HEK293 (cell line): ENCODE results near the gene DLGAP4.

Experiments used
- MYNN ChIP-seq: fragments of 450-650 bp; formaldehyde crosslinking; IDR thresholded peaks from 2 replicates; pipeline ENCODE4 v1.5.1; 2016; ENCODE audit warnings: missing biosample characterization, missing genetic modification characterization, borderline replicate concordance
- OVOL3 ChIP-seq: fragments of 450-650 bp; formaldehyde crosslinking; IDR thresholded peaks from 2 replicates; pipeline ENCODE4 v1.5.1; 2016; ENCODE audit warnings: missing biosample characterization, missing genetic modification characterization
- TRIM28 ChIP-seq: IDR thresholded peaks from 2 replicates; pipeline ENCODE4 v1.6.1; 2011; ENCODE audit warnings: low read length, control low read depth, borderline replicate concordance
- YY2 ChIP-seq: fragments of 450-650 bp; formaldehyde crosslinking; IDR thresholded peaks from 2 replicates; pipeline ENCODE4 v1.5.1; 2016; ENCODE audit warnings: missing biosample characterization, missing genetic modification characterization
- ZBTB1 ChIP-seq: fragments of 450-650 bp; formaldehyde crosslinking; IDR thresholded peaks from 2 replicates; pipeline ENCODE4 v1.5.1; 2016; ENCODE audit warnings: missing biosample characterization, missing genetic modification characterization
- ZBTB7A ChIP-seq: fragments of 450-650 bp; formaldehyde crosslinking; IDR thresholded peaks from 2 replicates; pipeline ENCODE4 v1.5.1; 2016; ENCODE audit warnings: low read depth, missing biosample characterization, missing genetic modification characterization
- ZFP37 ChIP-seq: fragments of 450-650 bp; formaldehyde crosslinking; IDR thresholded peaks from 2 replicates; pipeline ENCODE4 v1.5.1; 2016; ENCODE audit warnings: missing biosample characterization, missing genetic modification characterization
- ZNF184 ChIP-seq: fragments of 450-650 bp; IDR thresholded peaks from 2 replicates; pipeline ENCODE4 v1.5.1; 2018; ENCODE audit warnings: missing biosample characterization, mild to moderate bottlenecking, missing genetic modification characterization
- ZNF223 ChIP-seq: fragments of 450-650 bp; formaldehyde crosslinking; IDR thresholded peaks from 2 replicates; pipeline ENCODE4 v1.5.1; 2016; ENCODE audit warnings: missing biosample characterization, missing genetic modification characterization
- ZNF266 ChIP-seq: fragments of 450-650 bp; formaldehyde crosslinking; IDR thresholded peaks from 2 replicates; pipeline ENCODE4 v1.5.1; 2016; ENCODE audit warnings: missing biosample characterization, missing genetic modification characterization, low read depth
- ZNF335 ChIP-seq: fragments of 450-650 bp; formaldehyde crosslinking; conservative IDR thresholded peaks from 2 replicates; pipeline ENCODE4 v1.5.1; 2016; ENCODE audit warnings: missing biosample characterization, missing genetic modification characterization
- ZNF37A ChIP-seq: fragments of 450-650 bp; IDR thresholded peaks from 2 replicates; pipeline ENCODE4 v1.5.1; 2018; ENCODE audit warnings: missing biosample characterization, missing genetic modification characterization
- ZNF488 ChIP-seq: fragments of 450-650 bp; formaldehyde crosslinking; IDR thresholded peaks from 2 replicates; pipeline ENCODE4 v1.5.1; 2016; ENCODE audit warnings: missing biosample characterization, missing genetic modification characterization
- ZNF518A ChIP-seq: fragments of 450-650 bp; formaldehyde crosslinking; conservative IDR thresholded peaks from 2 replicates; pipeline ENCODE4 v1.5.1; 2016; ENCODE audit warnings: low read depth, missing biosample characterization, missing genetic modification characterization
- ZNF549 ChIP-seq: fragments of 450-650 bp; IDR thresholded peaks from 2 replicates; pipeline ENCODE4 v1.5.1; 2018; ENCODE audit warnings: missing biosample characterization, missing genetic modification characterization, mild to moderate bottlenecking, inconsistent platforms, moderate library complexity
- ZNF558 ChIP-seq: fragments of 450-650 bp; formaldehyde crosslinking; IDR thresholded peaks from 2 replicates; pipeline ENCODE4 v1.5.1; 2016; ENCODE audit warnings: missing biosample characterization, missing genetic modification characterization
- ZNF561 ChIP-seq: fragments of 450-650 bp; IDR thresholded peaks from 2 replicates; pipeline ENCODE4 v1.5.1; 2018; ENCODE audit warnings: missing biosample characterization, missing genetic modification characterization, borderline replicate concordance
- ZNF600 ChIP-seq: fragments of 450-650 bp; formaldehyde crosslinking; IDR thresholded peaks from 2 replicates; pipeline ENCODE4 v1.5.1; 2016; ENCODE audit warnings: missing biosample characterization, missing genetic modification characterization
- ZNF624 ChIP-seq: fragments of 450-650 bp; formaldehyde crosslinking; IDR thresholded peaks from 2 replicates; pipeline ENCODE4 v1.5.1; 2017; ENCODE audit warnings: missing biosample characterization, missing genetic modification characterization
- ZNF629 ChIP-seq: fragments of 450-650 bp; formaldehyde crosslinking; IDR thresholded peaks from 2 replicates; pipeline ENCODE4 v1.5.1; 2017; ENCODE audit warnings: missing biosample characterization, missing genetic modification characterization
- ZNF664 ChIP-seq: fragments of 450-650 bp; formaldehyde crosslinking; IDR thresholded peaks from 2 replicates; pipeline ENCODE4 v1.5.1; 2016; ENCODE audit warnings: missing biosample characterization, missing genetic modification characterization
- ZNF670 ChIP-seq: fragments of 450-650 bp; formaldehyde crosslinking; IDR thresholded peaks from 2 replicates; pipeline ENCODE4 v1.5.1; 2016; ENCODE audit warnings: missing biosample characterization, missing genetic modification characterization, low read depth
- ZNF776 ChIP-seq: fragments of 450-650 bp; formaldehyde crosslinking; IDR thresholded peaks from 2 replicates; pipeline ENCODE4 v1.5.0; 2017; ENCODE audit warnings: missing biosample characterization, missing genetic modification characterization, borderline replicate concordance
- ZNF785 ChIP-seq: fragments of 450-650 bp; formaldehyde crosslinking; IDR thresholded peaks from 2 replicates; pipeline ENCODE4 v1.5.1; 2016; ENCODE audit warnings: missing biosample characterization, missing genetic modification characterization
- ZNF830 ChIP-seq: fragments of 450-650 bp; IDR thresholded peaks from 2 replicates; pipeline ENCODE4 v1.5.0; 2018; ENCODE audit warnings: missing biosample characterization, missing genetic modification characterization, low read depth, mild to moderate bottlenecking, moderate library complexity
- ZNF843 ChIP-seq: fragments of 450-650 bp; formaldehyde crosslinking; IDR thresholded peaks from 2 replicates; pipeline ENCODE4 v1.5.1; 2016; ENCODE audit warnings: missing biosample characterization, missing genetic modification characterization
- ZSCAN23 ChIP-seq: fragments of 450-650 bp; formaldehyde crosslinking; IDR thresholded peaks from 2 replicates; pipeline ENCODE4 v1.5.1; 2016; ENCODE audit warnings: missing biosample characterization, missing genetic modification characterization
- TF ChIP-seq, protein P1 (sequence below): fragments of 450-650 bp; formaldehyde crosslinking; IDR thresholded peaks from 2 replicates; pipeline ENCODE4 v1.5.1; 2017; ENCODE audit warnings: missing biosample characterization, missing genetic modification characterization
- TF ChIP-seq, protein P2 (sequence below): fragments of 450-650 bp; formaldehyde crosslinking; IDR thresholded peaks from 2 replicates; pipeline ENCODE4 v1.5.1; 2016; ENCODE audit warnings: missing biosample characterization, missing genetic modification characterization

Gene DLGAP4

GRCh38 chr20:36467076-36467999, 161.2 kb downstream of the DLGAP4 start (continued):
- TF ChIP-seq ZNF664 (tag by site-specific recombination) (no peak), ZNF843 (tag by site-specific recombination) (no peak), ZNF600 (tag by site-specific recombination) (peak; percentile 44; the same call in 1 of the 2 replicates), ZNF37A (tag by site-specific recombination) (no peak), ZNF488 (no peak), OVOL3 (tag by site-specific recombination) (no peak), ZNF558 (no peak), ZNF518A (tag by site-specific recombination) (no peak), ZNF776 (no peak), ZBTB7A (tag by site-specific recombination) (0 out of 2 replicates have a peak, but pooled peaks have one; percentile 16), ZFP37 (tag by site-specific recombination) (no peak), ZNF549 (no peak), MYNN (no peak), ZNF624 (tag by site-specific recombination) (no peak), ZNF670 (tag by site-specific recombination) (no peak), ZNF561 (tag by site-specific recombination) (no peak), ZNF223 (tag by site-specific recombination) (no peak), ZNF266 (no peak), ZNF184 (tag by site-specific recombination) (no peak), TRIM28 (no peak), ZNF629 (tag by site-specific recombination) (peak; percentile 42; the same call in 1 of the 2 replicates), ZSCAN23 (tag by site-specific recombination) (no peak), ZBTB1 (tag by site-specific recombination) (no peak), ZNF785 (no peak), ZNF830 (tag by site-specific recombination) (no peak), ZNF335 (tag by site-specific recombination) (no peak), YY2 (tag by site-specific recombination) (no peak)
- TF ChIP-seq, protein P1, sequence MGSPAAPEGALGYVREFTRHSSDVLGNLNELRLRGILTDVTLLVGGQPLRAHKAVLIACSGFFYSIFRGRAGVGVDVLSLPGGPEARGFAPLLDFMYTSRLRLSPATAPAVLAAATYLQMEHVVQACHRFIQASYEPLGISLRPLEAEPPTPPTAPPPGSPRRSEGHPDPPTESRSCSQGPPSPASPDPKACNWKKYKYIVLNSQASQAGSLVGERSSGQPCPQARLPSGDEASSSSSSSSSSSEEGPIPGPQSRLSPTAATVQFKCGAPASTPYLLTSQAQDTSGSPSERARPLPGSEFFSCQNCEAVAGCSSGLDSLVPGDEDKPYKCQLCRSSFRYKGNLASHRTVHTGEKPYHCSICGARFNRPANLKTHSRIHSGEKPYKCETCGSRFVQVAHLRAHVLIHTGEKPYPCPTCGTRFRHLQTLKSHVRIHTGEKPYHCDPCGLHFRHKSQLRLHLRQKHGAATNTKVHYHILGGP, result no peak
- TF ChIP-seq, protein P2, sequence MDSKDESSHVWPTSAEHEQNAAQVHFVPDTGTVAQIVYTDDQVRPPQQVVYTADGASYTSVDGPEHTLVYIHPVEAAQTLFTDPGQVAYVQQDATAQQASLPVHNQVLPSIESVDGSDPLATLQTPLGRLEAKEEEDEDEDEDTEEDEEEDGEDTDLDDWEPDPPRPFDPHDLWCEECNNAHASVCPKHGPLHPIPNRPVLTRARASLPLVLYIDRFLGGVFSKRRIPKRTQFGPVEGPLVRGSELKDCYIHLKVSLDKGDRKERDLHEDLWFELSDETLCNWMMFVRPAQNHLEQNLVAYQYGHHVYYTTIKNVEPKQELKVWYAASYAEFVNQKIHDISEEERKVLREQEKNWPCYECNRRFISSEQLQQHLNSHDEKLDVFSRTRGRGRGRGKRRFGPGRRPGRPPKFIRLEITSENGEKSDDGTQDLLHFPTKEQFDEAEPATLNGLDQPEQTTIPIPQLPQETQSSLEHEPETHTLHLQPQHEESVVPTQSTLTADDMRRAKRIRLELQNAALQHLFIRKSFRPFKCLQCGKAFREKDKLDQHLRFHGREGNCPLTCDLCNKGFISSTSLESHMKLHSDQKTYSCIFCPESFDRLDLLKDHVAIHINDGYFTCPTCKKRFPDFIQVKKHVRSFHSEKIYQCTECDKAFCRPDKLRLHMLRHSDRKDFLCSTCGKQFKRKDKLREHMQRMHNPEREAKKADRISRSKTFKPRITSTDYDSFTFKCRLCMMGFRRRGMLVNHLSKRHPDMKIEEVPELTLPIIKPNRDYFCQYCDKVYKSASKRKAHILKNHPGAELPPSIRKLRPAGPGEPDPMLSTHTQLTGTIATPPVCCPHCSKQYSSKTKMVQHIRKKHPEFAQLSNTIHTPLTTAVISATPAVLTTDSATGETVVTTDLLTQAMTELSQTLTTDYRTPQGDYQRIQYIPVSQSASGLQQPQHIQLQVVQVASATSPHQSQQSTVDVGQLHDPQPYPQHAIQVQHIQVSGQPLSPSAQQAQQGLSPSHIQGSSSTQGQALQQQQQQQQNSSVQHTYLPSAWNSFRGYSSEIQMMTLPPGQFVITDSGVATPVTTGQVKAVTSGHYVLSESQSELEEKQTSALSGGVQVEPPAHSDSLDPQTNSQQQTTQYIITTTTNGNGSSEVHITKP, result peak; percentile 21; the same call in 1 of the 2 replicates
